Liver (tissue), 9 donors: ENCODE results near the gene TAF4. TPM values are rescaled to one million over a fixed set of nuclear protein-coding genes. Genes with fewer than 3 reads are reported as not detected.
"Not testable (repeated sequence)": the region's sequence is repeated elsewhere in the genome, so short reads cannot be mapped to it uniquely, and the experiment has no call there.

Experiments used
- DNase-seq: peaks from one replicate; pipeline ENCODE4 v3.0.0-alpha.2; 2017; ENCODE audit warnings: low spot score
- H3K27ac ChIP-seq, 2 donors: one replicate each; pipeline ENCODE4 v1.7.0; 2013; ENCODE audit warnings: inconsistent platforms in 2 of 2, low read length in 2 of 2, control low read depth in 1 of 2, low read depth in 1 of 2, mild to moderate bottlenecking in 1 of 2
- H3K27me3 ChIP-seq, 4 donors: one replicate each; pipeline versions ENCODE4 v1.6.1 to v1.7.0; 2013; ENCODE audit warnings: low read length in 3 of 4, inconsistent platforms in 1 of 4, mild to moderate bottlenecking in 1 of 4, moderate library complexity in 1 of 4; ENCODE audit not compliant: control insufficient read depth in 4 of 4, insufficient read depth in 4 of 4
- H3K36me3 ChIP-seq, 4 donors: one replicate each; pipeline versions ENCODE4 v1.6.1 to v1.7.0; 2013; ENCODE audit warnings: low read length in 3 of 4, mild to moderate bottlenecking in 3 of 4, low read depth in 1 of 4, moderate library complexity in 1 of 4; ENCODE audit not compliant: control insufficient read depth in 4 of 4, insufficient read depth in 3 of 4
- H3K4me1 ChIP-seq, 4 donors: one replicate each; pipeline versions ENCODE4 v1.6.1 to v1.7.0; 2013; ENCODE audit warnings: low read length in 3 of 4, mild to moderate bottlenecking in 3 of 4, moderate library complexity in 1 of 4; ENCODE audit not compliant: control insufficient read depth in 4 of 4, insufficient read depth in 4 of 4
- H3K4me3 ChIP-seq, 3 donors: one replicate each; pipeline versions ENCODE4 v1.6.1 to v1.7.0; 2013; ENCODE audit warnings: low read length in 3 of 3, control low read depth in 1 of 3, low read depth in 1 of 3, mild to moderate bottlenecking in 1 of 3
- H3K9ac ChIP-seq, 2 donors: one replicate each; pipeline ENCODE4 v1.7.0; 2013; ENCODE audit warnings: low read length in 2 of 2, mild to moderate bottlenecking in 2 of 2, moderate library complexity in 2 of 2, control low read depth in 1 of 2, low read depth in 1 of 2
- H3K9me3 ChIP-seq, 4 donors: one replicate each; pipeline versions ENCODE4 v1.6.1 to v1.7.0; 2013; ENCODE audit warnings: low read length in 3 of 4; ENCODE audit not compliant: control insufficient read depth in 4 of 4
- ATF3 ChIP-seq: IDR thresholded peaks from 2 replicates; pipeline ENCODE4 v1.6.1; 2016; ENCODE audit warnings: antibody characterized with exemption
- FOXA1 ChIP-seq: IDR thresholded peaks from 2 replicates; pipeline ENCODE4 v1.6.1; 2016; ENCODE audit warnings: antibody characterized with exemption
- FOXA2 ChIP-seq: IDR thresholded peaks from 2 replicates; pipeline ENCODE4 v1.6.1; 2016; ENCODE audit warnings: antibody characterized with exemption
- GABPA ChIP-seq, 2 donors: IDR thresholded peaks in 1 of 2; conservative IDR thresholded peaks in 1 of 2; 2 replicates each; pipeline ENCODE4 v1.6.1; 2016; ENCODE audit warnings: antibody characterized with exemption in 2 of 2, mild to moderate bottlenecking in 1 of 2, moderate library complexity in 1 of 2
- HNF4A ChIP-seq, 2 donors: conservative IDR thresholded peaks; 2 replicates each; pipeline ENCODE4 v1.6.1; 2016; ENCODE audit warnings: antibody characterized with exemption in 2 of 2, mild to moderate bottlenecking in 2 of 2
- HNF4G ChIP-seq: IDR thresholded peaks from 2 replicates; pipeline ENCODE4 v1.6.1; 2016; ENCODE audit warnings: antibody characterized with exemption
- JUND ChIP-seq, 2 donors: IDR thresholded peaks; 2 replicates each; pipeline ENCODE4 v1.6.1; 2016; ENCODE audit warnings: antibody characterized with exemption in 2 of 2
- NR2F2 ChIP-seq: IDR thresholded peaks from 2 replicates; pipeline ENCODE4 v1.6.1; 2016; ENCODE audit warnings: antibody characterized with exemption
- REST ChIP-seq: IDR thresholded peaks from 2 replicates; pipeline ENCODE4 v1.6.1; 2016; ENCODE audit warnings: antibody characterized with exemption, mild to moderate bottlenecking
- RXRA ChIP-seq, 2 donors: IDR thresholded peaks; 2 replicates each; pipeline ENCODE4 v1.6.1; 2017 to 2018; ENCODE audit warnings: antibody characterized with exemption in 2 of 2, mild to moderate bottlenecking in 1 of 2
- SP1 ChIP-seq: IDR thresholded peaks from 2 replicates; pipeline ENCODE4 v1.6.1; 2018; ENCODE audit warnings: antibody characterized with exemption, mild to moderate bottlenecking
- TAF1 ChIP-seq: conservative IDR thresholded peaks from 2 replicates; pipeline ENCODE4 v1.6.1; 2016; ENCODE audit warnings: antibody characterized with exemption, mild to moderate bottlenecking
- WGBS: extraction: QIAGEN DNeasy Blood & Tissue Kit; methylation state at CpG from one replicate; pipeline ENCODE4 v1.1.7; 2013; 5-methylcytosine and 5-hydroxymethylcytosine counted together
- polyA plus RNA-seq, 2 donors: library from polyadenylated mRNA; stranded (reverse) in 1 of 2; unstranded in 1 of 2; fragments of 200-250 nt in 1 of 2; fragments of >200 nt in 1 of 2; fragmentation: Nextera tagmentation in 1 of 2; extraction: Ambion mirVana in 1 of 2; gene quantifications; one replicate each; pipeline versions ENCODE4 v1.2.1 to v1.2.3, GENCODE V29; 2013 to 2015
- total RNA-seq, 2 donors: library from RNA; depleted of rRNA; stranded (reverse); fragments of >200 nt; gene quantifications; one replicate each; pipeline ENCODE4 v1.2.3, GENCODE V29; 2014
- TF ChIP-seq, protein P1 (sequence below): IDR thresholded peaks from 2 replicates; pipeline ENCODE4 v1.6.1; 2016; ENCODE audit warnings: antibody characterized with exemption
- TF ChIP-seq, protein P2 (sequence below): IDR thresholded peaks from 2 replicates; pipeline ENCODE4 v1.6.1; 2016; ENCODE audit warnings: antibody characterized with exemption
- TF ChIP-seq, protein P3 (sequence below): fragments of 150-350 bp; IDR thresholded peaks from 2 replicates; pipeline ENCODE4 v1.5.1; 2017; ENCODE audit warnings: improper control_type of control experiment, low read depth, low read length; ENCODE audit not compliant: missing input control
- donor health status: healthy.
- donor health status: healthy.
- donor health status: healthy.
- donor health status: healthy.
- donor health status: healthy.

Gene TAF4
- total and polyA plus RNA-seq, 4 donors = 2.0 to 11.8 (median 5.6) TPM

DNA sequence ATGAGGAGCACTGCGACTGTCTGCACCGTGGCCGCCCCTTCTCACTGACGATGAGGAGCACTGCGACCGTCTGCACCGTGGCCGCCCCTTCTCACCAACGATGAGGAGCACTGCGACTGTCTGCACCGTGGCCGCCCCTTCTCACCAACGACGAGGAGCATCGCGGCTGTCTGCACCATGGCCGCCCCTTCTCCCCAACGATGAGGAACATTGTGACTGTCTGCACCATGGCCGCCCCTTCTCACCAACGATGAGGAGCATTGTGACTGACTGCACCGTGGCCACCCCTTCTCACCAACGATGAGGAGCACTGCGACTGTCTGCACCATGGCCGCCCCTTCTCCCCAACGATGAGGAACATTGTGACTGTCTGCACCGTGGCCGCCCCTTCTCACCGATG is 117.6 kb downstream of the TAF4 start:
- H3K36me3 ChIP-seq, DNase-seq, H3K4me1 ChIP-seq, H3K9ac ChIP-seq, H3K27ac ChIP-seq, H3K9me3 ChIP-seq, H3K27me3 ChIP-seq, H3K4me3 ChIP-seq: not testable (repeated sequence)
- 88% methylated on average over 28 of the region's 28 CpGs for WGBS

DNA sequence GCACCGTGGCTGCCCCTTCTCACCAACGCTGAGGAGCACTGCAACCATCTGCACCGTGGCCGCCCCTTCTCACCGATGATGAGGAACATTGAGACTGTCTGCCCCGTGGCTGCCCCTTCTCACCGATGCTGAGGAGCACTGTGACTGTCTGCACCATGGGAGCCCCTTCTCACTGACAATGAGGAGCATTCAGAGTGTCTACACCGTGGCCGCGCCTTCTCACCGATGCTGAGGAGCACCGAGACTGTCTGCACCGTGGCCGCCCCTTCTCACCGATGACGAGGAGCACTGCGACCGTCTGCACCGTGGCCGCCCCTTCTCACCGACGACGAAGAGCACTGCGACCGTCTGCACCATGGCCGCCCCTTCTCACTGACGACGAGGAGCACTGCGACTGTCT is 120.2 kb downstream of the TAF4 start:
- DNase-seq, H3K27me3 ChIP-seq: not testable (repeated sequence)

DNA sequence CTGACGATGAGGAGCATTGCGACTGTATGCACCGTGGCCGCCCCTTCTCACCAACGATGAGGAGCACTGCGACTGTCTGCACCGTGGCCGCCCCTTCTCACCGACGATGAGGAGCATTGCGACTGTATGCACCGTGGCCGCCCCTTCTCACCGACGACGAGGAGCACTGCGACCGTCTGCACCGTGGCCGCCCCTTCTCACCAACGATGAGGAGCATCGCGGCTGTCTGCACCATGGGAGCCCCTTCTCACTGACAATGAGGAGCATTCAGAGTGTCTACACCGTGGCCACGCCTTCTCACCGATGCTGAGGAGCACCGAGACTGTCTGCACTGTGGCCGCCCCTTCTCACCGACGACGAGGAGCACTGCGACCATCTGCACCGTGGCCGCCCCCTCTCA is 120.7 kb downstream of the TAF4 start:
- H3K36me3 ChIP-seq, H3K4me1 ChIP-seq, H3K4me3 ChIP-seq, H3K9me3 ChIP-seq, H3K27ac ChIP-seq, H3K27me3 ChIP-seq, DNase-seq, H3K9ac ChIP-seq: not testable (repeated sequence)
- WGBS = 83% methylated on average over 13 of the region's 34 CpGs

More for the DNA sequence above, 120.2 kb downstream of the TAF4 start:
- WGBS = 77% methylated on average over 18 of the region's 29 CpGs
- not testable (repeated sequence) for H3K9me3 ChIP-seq, H3K27ac ChIP-seq, H3K9ac ChIP-seq, H3K4me1 ChIP-seq, H3K4me3 ChIP-seq, H3K36me3 ChIP-seq

GRCh38 chr20:61942526-61942925 is 123.2 kb downstream of the TAF4 start:
- Histone ChIP-seq H3K4me1 (no peaks in the 10 kb centered on the region), H3K36me3 (no peaks in the 10 kb centered on the region), H3K9me3 (no peaks in the 10 kb centered on the region), H3K4me3 (no peak overlapping the region), H3K27ac (no peak overlapping the region), H3K9ac (no peak overlapping the region), H3K27me3 (no peaks in the 10 kb centered on the region)
- no peak for TF ChIP-seq FOXA1
- no peak for TF ChIP-seq SP1
- no peak for TF ChIP-seq TAF1
- no peak for TF ChIP-seq REST
- no peak for TF ChIP-seq ATF3
- TF ChIP-seq HNF4G = no peak
- TF ChIP-seq, protein P1, sequence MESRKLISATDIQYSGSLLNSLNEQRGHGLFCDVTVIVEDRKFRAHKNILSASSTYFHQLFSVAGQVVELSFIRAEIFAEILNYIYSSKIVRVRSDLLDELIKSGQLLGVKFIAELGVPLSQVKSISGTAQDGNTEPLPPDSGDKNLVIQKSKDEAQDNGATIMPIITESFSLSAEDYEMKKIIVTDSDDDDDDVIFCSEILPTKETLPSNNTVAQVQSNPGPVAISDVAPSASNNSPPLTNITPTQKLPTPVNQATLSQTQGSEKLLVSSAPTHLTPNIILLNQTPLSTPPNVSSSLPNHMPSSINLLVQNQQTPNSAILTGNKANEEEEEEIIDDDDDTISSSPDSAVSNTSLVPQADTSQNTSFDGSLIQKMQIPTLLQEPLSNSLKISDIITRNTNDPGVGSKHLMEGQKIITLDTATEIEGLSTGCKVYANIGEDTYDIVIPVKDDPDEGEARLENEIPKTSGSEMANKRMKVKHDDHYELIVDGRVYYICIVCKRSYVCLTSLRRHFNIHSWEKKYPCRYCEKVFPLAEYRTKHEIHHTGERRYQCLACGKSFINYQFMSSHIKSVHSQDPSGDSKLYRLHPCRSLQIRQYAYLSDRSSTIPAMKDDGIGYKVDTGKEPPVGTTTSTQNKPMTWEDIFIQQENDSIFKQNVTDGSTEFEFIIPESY = no peak
- TF ChIP-seq, protein P2, sequence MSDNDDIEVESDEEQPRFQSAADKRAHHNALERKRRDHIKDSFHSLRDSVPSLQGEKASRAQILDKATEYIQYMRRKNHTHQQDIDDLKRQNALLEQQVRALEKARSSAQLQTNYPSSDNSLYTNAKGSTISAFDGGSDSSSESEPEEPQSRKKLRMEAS = no peak
- TF ChIP-seq GABPA (IDR thresholded peaks at IDR 0.05 in 1 of 2, conservative IDR thresholded peaks at IDR 0.05 in 1 of 2) = no peak
- no peak for TF ChIP-seq FOXA2
- no peak for TF ChIP-seq RXRA (IDR thresholded peaks at IDR 0.05)
- TF ChIP-seq HNF4A (conservative IDR thresholded peaks at IDR 0.05) = no peak
- TF ChIP-seq, protein P3, sequence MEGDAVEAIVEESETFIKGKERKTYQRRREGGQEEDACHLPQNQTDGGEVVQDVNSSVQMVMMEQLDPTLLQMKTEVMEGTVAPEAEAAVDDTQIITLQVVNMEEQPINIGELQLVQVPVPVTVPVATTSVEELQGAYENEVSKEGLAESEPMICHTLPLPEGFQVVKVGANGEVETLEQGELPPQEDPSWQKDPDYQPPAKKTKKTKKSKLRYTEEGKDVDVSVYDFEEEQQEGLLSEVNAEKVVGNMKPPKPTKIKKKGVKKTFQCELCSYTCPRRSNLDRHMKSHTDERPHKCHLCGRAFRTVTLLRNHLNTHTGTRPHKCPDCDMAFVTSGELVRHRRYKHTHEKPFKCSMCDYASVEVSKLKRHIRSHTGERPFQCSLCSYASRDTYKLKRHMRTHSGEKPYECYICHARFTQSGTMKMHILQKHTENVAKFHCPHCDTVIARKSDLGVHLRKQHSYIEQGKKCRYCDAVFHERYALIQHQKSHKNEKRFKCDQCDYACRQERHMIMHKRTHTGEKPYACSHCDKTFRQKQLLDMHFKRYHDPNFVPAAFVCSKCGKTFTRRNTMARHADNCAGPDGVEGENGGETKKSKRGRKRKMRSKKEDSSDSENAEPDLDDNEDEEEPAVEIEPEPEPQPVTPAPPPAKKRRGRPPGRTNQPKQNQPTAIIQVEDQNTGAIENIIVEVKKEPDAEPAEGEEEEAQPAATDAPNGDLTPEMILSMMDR = no peak
- no peak for TF ChIP-seq NR2F2
- no peak for TF ChIP-seq JUND (IDR thresholded peaks at IDR 0.05)
- 83% methylated on average over 9 of the region's 9 CpGs for WGBS
- no peak for DNase-seq
